GM19324 (cell line): ENCODE results near the gene NPEPPS.

Experiments used
- ATAC-seq: cut with Tn5 transposase; IDR thresholded peaks from one replicate; pipeline ENCODE4 v1.9.1; 2021; ENCODE audit warnings: mild to moderate bottlenecking, moderate library complexity; ENCODE audit not compliant: unreplicated experiment, low FRiP score

NPEPPS gene

DNA sequence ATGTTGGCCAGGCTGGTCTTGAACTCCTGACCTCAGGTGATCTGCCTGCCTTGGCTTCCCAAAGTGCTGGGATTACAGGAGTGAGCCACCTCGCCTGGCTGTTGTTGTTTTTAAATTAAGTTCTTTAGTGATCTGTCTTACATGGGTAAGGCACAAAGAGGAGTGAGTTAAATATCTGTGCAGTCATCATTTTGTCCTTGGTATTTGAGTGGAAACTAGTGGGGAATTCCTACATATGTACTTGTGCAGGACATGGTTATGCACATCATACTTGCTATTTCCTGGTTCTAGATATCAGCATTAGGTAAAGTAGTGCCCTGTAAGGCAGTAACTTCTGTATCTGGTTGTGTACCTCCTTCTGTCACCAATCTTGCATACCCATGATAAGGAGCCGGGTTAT is 122.5 kb downstream of the NPEPPS start:
- ATAC-seq = no peak

DNA sequence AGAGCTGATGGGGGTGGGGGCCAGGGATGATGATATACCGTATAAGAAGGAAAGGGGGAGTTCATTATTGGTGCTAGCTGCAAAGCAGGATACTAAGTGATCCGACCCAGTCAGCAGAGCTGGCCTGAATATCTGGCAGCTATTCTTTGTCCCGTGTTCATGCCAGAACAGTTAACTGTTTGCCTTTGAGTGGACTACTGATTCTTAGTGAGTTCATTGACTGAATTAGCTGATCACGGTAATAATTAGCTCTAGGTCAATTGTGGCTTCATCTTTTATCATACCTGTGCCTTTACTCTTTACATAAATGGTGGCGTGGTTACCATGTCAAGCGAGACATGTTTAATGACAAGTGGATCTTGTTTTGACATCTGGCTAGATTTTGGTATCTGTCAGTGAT is 124.1 kb downstream of the NPEPPS start:
- ATAC-seq = no peak

DNA sequence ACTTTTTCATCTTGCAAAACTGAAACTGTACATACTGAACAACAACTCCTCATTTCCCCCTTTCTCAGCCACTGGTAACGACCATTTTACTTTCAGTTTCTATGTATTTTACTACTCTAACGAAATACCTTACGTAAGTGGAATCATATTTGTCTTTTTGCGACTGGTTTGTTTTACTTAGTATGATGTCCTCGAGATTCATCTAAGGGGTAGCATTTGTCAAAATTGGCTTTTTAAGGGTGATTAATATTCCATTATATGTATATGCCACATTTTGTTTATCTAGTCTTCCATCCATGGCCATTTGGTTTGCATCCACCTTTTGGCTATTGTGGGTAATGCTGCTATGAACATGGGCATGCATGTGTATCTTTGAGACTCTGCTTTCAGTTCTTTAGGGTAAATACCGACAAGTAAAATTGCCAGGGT is 129.2 kb downstream of the NPEPPS start:
- peak; percentile 57 for ATAC-seq

DNA sequence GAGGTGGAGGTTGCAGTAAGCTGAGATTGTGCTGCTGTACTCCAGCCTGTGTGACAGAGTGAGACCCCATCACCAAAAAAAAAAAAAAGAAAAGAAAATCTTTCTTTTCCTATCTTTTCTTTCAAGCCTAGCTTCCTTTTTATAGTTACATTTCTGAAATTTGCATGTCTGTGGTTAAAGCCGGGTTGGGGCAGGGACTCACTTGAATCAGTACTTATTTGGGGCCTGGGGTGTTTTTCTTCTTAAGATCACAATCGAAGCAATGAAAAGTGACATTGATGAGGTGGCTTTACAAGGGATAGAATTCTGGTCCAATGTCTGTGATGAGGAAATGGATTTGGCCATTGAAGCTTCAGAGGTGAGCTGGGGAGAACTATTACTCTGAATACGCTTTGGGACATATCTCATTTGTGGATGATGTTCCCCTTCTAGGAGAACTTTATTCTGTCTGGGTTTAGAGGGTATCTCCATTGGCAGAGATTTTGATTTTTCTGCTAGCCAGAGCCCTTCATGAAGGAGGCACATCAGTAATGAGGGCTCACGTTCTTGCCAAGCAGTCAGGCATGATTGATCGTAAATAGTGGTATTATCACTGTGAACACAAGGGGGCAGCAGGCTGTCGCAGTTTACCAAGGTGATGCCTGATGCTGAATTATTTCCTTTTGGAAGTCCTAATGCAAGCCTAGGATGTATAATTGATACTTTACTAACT is 133.2 kb downstream of the NPEPPS start:
- ATAC-seq = no peak

DNA sequence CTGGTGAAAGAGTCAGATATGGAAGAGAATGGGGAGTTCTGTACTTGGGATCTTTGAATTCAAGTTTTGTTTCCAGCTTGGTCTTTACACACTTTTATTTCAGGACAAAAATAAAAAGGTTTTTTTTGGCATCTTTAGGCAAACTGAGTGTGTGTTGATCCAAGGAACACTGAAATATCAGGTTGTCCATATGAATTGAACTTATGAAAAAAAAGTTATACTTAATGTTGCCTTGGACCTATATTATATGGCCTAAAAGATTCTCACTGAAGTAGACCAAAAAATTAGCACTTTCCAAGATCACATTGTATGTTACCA is 133.7 kb downstream of the NPEPPS start:
- ATAC-seq = no peak

DNA sequence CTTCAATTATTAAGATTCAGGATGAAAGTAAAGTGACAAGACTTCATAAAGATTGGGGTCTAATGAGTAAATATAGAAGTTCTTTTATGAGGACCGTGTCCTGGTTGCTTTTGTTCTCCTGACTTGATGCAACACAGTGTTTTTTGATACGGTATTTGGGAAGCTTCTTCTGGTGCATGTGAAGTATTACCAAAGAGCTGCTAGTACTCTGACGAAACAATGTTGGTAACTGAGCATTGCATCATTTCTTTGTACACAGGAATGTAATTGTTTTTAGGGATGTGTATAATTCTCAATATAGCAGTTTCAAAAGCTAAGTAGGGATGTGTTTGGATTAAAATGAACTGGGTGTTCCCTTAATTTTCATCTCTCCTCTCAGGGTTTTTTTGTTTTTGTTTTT is 134.7 kb downstream of the NPEPPS start:
- ATAC-seq = no peak

DNA sequence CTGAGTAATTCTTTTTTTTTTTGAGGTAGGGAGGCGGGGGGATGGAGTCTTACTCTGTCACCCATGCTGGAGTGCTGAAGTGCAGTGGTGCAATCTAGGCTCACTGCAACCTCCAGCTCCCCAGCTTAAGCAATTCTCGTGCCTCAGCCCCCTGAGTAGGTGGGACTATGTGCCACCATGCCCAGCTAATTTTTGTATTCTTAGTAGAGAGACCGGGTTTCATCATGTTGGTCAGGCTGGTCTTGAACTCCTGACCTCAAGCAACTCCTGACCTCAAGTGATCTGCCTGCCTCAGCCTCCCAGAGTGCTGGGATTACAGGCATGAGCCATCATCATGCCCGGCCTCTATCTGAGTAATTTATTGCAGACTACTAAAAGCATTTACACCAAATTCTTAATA is 138.2 kb downstream of the NPEPPS start:
- ATAC-seq = no peak

DNA sequence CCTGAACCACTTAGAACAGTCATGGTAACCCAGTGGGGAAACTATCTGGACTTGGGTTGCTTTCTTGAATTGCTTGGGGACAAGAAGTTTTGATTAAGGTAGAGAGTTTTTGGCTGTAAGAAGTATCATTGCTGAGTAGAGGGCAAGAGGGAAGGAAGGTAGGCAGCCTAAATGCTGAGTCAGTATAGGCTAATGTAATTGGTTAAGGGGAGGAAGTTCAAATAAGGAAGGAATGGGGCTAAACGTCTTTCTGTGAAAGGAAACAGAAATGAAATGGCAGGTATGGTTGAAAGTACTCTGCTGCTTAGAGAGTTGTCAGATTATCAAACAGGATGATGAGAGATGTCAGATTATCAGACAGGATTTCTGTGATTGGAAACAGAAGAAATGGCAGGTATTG is 139.2 kb downstream of the NPEPPS start:
- ATAC-seq = no peak
